Natural killer cell treated with Interleukin-12 subunit alpha and Interleukin-12 subunit beta and Interleukin-15 and Interleukin-18, amount 100 ng/mL, for 72 hours (primary cell): ENCODE results near the gene DLST. TPM values are rescaled to one million over a fixed set of nuclear protein-coding genes. Genes with fewer than 3 reads are reported as not detected.

Source experiments
- ATAC-seq, 2 donors: fragments of 150-1000 bp; cut with Tn5 transposase in 1 of 2; sonication (Bioruptor Pico), chemical (Tn5 transposase) in 1 of 2; 2 replicates each; pipeline ENCODE4 v1.10.0; 2021
- DNase-seq: peaks from one replicate; pipeline ENCODE4 v3.0.0; 2022; ENCODE audit warnings: low spot score
- H3K27ac Mint-ChIP-seq, 2 donors: 1 replicate in 1 of 2; 2 replicates in 1 of 2; pipeline ENCODE4 v1.8.0; 2022; ENCODE audit warnings: mixed read lengths in 2 of 2, mild to moderate bottlenecking in 1 of 2, moderate library complexity in 1 of 2
- H3K27me3 Mint-ChIP-seq, 2 donors: 1 replicate in 1 of 2; 2 replicates in 1 of 2; pipeline ENCODE4 v1.8.0; 2022; ENCODE audit warnings: mixed read lengths in 2 of 2
- H3K36me3 Mint-ChIP-seq: one replicate; pipeline ENCODE4 v1.8.0; 2022; ENCODE audit warnings: mixed read lengths
- H3K4me1 Mint-ChIP-seq, 2 donors: 1 replicate in 1 of 2; 2 replicates in 1 of 2; pipeline ENCODE4 v1.8.0; 2022; ENCODE audit warnings: low read depth in 2 of 2, mixed read lengths in 2 of 2, mild to moderate bottlenecking in 1 of 2
- H3K4me3 Mint-ChIP-seq: one replicate; pipeline ENCODE4 v1.8.0; 2022; ENCODE audit warnings: mixed read lengths
- H3K9me3 Mint-ChIP-seq: 2 replicates; pipeline ENCODE4 v1.8.0; 2022; ENCODE audit warnings: mixed read lengths
- total RNA-seq, 2 donors: library from RNA; stranded (reverse); gene quantifications; one replicate each; pipeline ENCODE4 v1.2.3, GENCODE V29; 2022

Gene DLST
- total RNA-seq, 2 donors from 2014 or later = 127 to 136 TPM

DNA sequence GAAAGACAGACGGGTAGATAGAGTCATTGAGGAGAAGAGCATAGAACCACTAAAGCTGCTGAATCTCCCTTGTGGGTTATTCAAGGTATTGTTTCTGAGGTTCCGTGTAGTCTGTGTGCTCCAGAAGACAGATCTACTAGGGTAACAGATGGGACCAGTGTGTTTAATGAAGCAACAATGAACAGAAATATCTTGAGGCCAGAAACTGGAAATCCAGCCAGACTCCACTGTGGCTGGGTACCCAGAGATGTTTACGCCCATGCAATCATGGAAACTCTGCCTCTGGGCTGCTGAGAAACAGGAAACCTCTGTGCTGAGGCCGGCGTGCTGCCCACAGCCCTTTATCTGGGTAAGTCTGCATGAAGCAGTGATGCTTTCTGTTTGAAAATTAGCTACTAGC, 14.0 kb upstream of the DLST start:
- Mint-ChIP-seq H3K27me3 (no peaks in the 10 kb centered on the region), H3K36me3 (no peaks in the 10 kb centered on the region), H3K4me1 (peaks cover 14 to 18% of the 10 kb centered on the region in 2 donors), H3K27ac (peak overlapping the region; percentile 36 to 72), H3K9me3 (no peaks in the 10 kb centered on the region), H3K4me3 (peak overlapping the region; percentile 11)
- peak; percentile 88 to 89 for ATAC-seq
- peak; percentile 69 for DNase-seq

DNA sequence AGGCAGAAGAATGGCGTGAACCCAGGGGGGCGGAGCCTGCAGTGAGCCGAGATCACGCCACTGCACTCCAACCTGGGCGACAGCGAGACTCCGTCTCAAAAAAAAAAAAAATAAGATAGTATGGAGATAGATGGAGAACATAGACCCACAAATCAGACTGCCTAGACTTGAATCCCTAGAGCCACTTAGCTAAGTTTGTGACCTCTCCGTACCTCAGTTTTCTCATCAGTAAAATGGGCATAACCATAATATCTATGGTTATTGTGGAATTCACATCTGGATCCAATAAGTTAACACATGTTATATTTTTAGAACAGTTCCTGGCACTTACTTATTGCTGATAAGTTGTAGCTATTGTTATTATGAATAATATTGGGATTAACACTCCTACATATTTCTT, 13.0 kb upstream of the DLST start:
- Mint-ChIP-seq H3K9me3 (no peaks in the 10 kb centered on the region), H3K4me3 (no peak overlapping the region), H3K27me3 (no peaks in the 10 kb centered on the region), H3K36me3 (no peaks in the 10 kb centered on the region), H3K27ac (peak overlapping the region; percentile 36 to 82), H3K4me1 (peaks cover 16 to 21% of the 10 kb centered on the region in 2 donors)
- ATAC-seq (no peak), DNase-seq (no peak)

DNA sequence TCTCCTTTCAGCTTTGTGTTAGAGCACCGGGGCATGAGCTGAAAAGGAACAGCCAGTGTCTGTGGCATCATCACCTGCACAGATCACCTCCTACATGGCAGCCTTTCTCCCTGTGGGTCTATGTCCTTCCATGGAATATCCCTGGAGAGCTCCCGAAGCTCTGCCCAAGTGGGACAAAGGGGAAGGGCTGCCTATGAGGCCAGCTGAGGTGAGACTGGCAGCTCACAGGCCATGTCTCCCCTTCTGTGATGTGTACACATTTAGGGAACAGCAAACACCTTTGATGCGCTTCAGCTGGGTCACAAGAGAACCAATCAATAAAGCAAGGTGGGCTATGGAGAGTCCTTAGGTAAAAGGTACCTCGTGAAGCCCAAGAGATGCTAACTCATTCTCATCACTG, 9.9 kb upstream of the DLST start:
- peaks cover 24 to 31% of the 10 kb centered on the region in 2 donors for H3K4me1 Mint-ChIP-seq
- H3K27ac Mint-ChIP-seq = no peak overlapping the region

GRCh38 chr14:74875204-74875603, 6.5 kb upstream of the DLST start:
- H3K27ac Mint-ChIP-seq = peak overlapping the region; percentile 80 to 96
- DNase-seq (no peak), ATAC-seq (no peak)
- H3K4me3 Mint-ChIP-seq = peak overlapping the region; percentile 73
- H3K36me3 Mint-ChIP-seq = no peaks in the 10 kb centered on the region
- H3K9me3 Mint-ChIP-seq = no peaks in the 10 kb centered on the region
- peaks cover 22 to 23% of the 10 kb centered on the region in 2 donors for H3K4me1 Mint-ChIP-seq
- H3K27me3 Mint-ChIP-seq = no peaks in the 10 kb centered on the region

More for the DNA sequence above, 9.9 kb upstream of the DLST start:
- H3K9me3 Mint-ChIP-seq = no peaks in the 10 kb centered on the region
- no peak overlapping the region for H3K4me3 Mint-ChIP-seq
- no peak for ATAC-seq
- DNase-seq = no peak
- H3K36me3 Mint-ChIP-seq = no peaks in the 10 kb centered on the region
- H3K27me3 Mint-ChIP-seq = no peaks in the 10 kb centered on the region

DNA sequence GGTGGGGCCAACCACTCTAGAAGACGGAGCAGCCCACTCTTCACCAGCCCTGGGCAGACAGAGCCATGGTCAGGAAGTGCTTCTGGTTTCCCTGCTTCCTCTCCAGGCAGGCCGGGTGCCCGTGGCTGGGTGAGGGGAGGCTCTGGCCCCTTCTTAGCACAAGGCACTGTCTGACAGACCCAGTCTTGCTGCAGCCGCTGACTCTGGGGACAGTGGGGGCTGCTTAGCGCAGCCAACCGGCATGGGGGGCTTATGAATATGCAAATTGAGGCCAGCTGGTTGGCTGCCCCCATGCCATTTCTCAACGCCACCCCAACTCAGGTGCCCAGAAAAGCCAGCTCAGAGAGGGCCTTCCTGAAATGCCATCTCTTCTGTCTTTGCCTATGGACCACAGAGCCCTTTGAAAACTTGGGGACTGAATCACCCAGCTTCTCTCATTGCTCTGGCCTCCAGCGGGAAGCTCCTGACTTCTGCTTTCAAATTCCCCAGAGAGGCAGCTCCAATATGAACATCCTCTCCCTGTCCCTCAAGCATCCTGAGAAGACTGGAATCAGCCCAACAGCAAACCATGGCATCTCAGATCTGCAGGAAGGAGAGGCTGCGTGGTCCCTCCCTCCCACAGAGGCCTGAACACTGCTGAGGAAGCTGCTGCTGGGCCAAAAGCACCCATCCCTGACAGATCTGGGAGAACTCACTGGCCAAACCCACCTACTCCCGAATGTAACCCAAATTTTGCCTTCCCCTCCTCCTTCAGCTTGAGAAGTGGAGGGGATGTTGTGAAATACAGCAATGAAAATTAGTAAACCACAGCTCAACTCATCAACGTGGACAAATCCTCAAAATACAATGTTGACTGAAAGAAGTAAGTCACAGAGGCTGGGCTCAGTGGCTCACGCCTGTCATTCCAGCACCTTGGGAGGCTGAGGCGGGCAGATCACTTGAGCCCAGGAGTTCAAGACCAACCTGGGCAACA, 5.5 kb upstream of the DLST start, which contains the start of gene PROX2:
TSS of gene PROX2 (minus strand) at position 205 of the 973 bp plus-strand sequence. CDS start 12,311 bp downstream, outside the sequence.
- Mint-ChIP-seq H3K27ac (peak within 1 kb of the TSS; percentile 80 to 96), H3K4me1 (peaks cover 29 to 30% of the 10 kb centered on the region in 2 donors), H3K27me3 (no peaks in the 10 kb centered on the region), H3K36me3 (no peaks in the 10 kb centered on the region), H3K9me3 (no peaks in the 10 kb centered on the region), H3K4me3 (peak within 1 kb of the TSS; percentile 73)
- peak; percentile 78 to 86 for ATAC-seq
- DNase-seq = peak; percentile 66

- Mint-ChIP-seq H3K9me3 (no peaks in the 10 kb centered on the region), H3K4me3 (no peak overlapping the region), H3K27me3 (no peaks in the 10 kb centered on the region), H3K36me3 (peaks cover 13% of the 10 kb centered on the region), H3K27ac (peak overlapping the region; percentile 86 to 97), H3K4me1 (peaks cover 47% of the 10 kb centered on the region in 2 donors)
- ATAC-seq (no peak), DNase-seq (no peak)
These were observed 2.1 kb upstream of the DLST start for GRCh38 chr14:74879427-74880182.

DNA sequence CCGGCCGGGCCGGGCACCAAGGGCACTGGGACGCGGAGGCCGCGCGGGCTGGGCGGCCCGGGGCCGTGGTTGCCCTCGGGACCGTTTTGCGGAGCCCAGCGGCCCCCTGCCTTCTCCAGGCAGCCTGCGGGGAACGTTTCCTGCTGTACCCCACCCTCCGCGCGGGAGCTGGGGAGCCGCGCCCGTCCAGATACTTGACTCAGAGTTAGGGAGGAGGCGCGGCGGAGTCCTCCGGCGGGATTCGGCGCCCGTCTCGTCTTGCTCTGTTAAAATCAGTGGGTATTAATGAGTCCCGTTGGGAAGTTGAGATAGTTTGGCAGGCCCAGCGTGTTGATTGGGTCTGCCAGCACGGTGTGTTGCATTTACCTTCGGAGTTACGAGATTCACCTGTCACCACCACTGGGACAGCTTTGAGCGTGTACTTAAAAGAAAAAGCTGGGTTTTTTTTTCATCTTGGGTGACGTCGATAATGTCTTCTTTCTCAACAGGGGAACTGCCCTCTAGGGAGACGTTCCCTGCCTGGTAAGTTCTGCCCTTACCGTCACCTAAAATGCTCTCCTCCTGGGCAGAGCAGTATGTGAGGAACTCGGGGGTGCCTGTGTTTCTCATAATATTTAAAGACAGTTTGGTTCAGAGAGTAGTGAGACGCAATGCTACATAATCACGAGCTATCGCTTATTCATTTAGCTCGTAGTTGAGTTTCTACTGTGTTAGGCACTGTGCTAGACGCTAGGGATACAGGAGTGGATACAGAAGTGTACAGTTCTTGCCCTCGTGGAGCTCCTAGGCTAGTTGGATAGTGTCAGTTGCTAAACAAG, 596 bp downstream of the DLST start:
- peaks cover 13% of the 10 kb centered on the region for H3K36me3 Mint-ChIP-seq
- H3K9me3 Mint-ChIP-seq = no peaks in the 10 kb centered on the region
- peak overlapping the region; percentile 92 for H3K4me3 Mint-ChIP-seq
- ATAC-seq = peak; percentile 76 to 77
- H3K27me3 Mint-ChIP-seq = no peaks in the 10 kb centered on the region
- H3K27ac Mint-ChIP-seq = peak overlapping the region; percentile 86 to 97
- peak; percentile 63 for DNase-seq
- peaks cover 48 to 50% of the 10 kb centered on the region in 2 donors for H3K4me1 Mint-ChIP-seq

DNA sequence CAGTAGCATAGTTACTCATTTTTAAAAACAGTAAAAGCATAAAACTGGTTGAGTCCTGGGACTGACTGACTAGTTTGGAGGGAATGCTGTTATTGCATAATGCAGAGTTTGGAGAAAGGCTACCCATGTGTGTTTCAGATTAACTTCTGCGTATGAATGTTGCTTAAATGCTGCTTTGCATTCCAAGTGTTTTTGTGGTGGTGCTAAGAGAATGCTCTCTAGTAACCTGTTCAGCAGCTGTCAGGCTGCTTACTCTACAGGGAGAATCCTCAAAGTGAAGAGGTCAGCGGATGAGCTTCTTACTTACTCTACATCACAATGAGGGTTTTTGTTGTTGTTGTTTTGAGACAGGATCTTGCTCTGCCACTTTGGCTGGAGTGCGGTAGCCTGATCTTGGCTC, 4.3 kb downstream of the DLST start:
- Mint-ChIP-seq H3K27me3 (no peaks in the 10 kb centered on the region), H3K27ac (peak overlapping the region in 1 of 2 donors; percentile 33), H3K4me3 (no peak overlapping the region), H3K9me3 (no peaks in the 10 kb centered on the region), H3K4me1 (peaks cover 53 to 58% of the 10 kb centered on the region in 2 donors), H3K36me3 (peaks cover 13% of the 10 kb centered on the region)
- ATAC-seq = no peak
- no peak for DNase-seq

GRCh38 chr14:74888164-74889158, 6.7 kb downstream of the DLST start:
- H3K36me3 Mint-ChIP-seq = peaks cover 1% of the 10 kb centered on the region
- peak overlapping the region; percentile 13 to 41 for H3K27ac Mint-ChIP-seq
- no peak for DNase-seq
- H3K4me1 Mint-ChIP-seq = peaks cover 40 to 44% of the 10 kb centered on the region in 2 donors
- no peaks in the 10 kb centered on the region for H3K27me3 Mint-ChIP-seq
- H3K9me3 Mint-ChIP-seq = no peaks in the 10 kb centered on the region
- no peak for ATAC-seq
- H3K4me3 Mint-ChIP-seq = peak overlapping the region; percentile 12

DNA sequence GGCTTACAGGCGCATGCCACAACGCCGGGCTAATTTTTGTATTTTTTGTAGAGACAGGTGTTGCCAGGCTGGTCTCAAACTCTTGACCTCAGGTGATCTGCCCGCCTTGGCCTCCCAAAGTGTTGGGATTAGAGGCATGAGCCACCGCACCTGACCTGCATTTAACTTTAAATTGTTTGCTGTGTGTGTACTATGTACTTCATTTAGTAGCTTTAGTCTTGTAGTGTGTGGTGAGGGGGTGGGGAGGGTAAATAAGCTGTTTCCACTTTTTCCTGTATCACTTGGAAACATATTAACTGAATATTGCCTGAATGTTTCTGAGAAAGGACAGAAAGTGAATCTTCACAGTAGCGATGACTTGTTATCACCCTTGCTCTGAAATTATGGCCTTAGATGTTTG, 8.5 kb downstream of the DLST start:
- H3K4me1 Mint-ChIP-seq = peaks cover 27 to 28% of the 10 kb centered on the region in 2 donors
- H3K27me3 Mint-ChIP-seq = no peaks in the 10 kb centered on the region
- no peak for ATAC-seq
- H3K9me3 Mint-ChIP-seq = no peaks in the 10 kb centered on the region
- no peak overlapping the region for H3K27ac Mint-ChIP-seq
- H3K4me3 Mint-ChIP-seq = no peak overlapping the region
- DNase-seq = no peak
- H3K36me3 Mint-ChIP-seq = peaks cover 11% of the 10 kb centered on the region

GRCh38 chr14:74891870-74892269, 10.2 kb downstream of the DLST start:
- peaks cover 21% of the 10 kb centered on the region for H3K36me3 Mint-ChIP-seq
- H3K9me3 Mint-ChIP-seq = no peaks in the 10 kb centered on the region
- H3K4me3 Mint-ChIP-seq = no peak overlapping the region
- H3K27ac Mint-ChIP-seq = no peak overlapping the region
- H3K4me1 Mint-ChIP-seq = peaks cover 14 to 15% of the 10 kb centered on the region in 2 donors
- no peak for ATAC-seq
- H3K27me3 Mint-ChIP-seq = no peaks in the 10 kb centered on the region
- DNase-seq = no peak

DNA sequence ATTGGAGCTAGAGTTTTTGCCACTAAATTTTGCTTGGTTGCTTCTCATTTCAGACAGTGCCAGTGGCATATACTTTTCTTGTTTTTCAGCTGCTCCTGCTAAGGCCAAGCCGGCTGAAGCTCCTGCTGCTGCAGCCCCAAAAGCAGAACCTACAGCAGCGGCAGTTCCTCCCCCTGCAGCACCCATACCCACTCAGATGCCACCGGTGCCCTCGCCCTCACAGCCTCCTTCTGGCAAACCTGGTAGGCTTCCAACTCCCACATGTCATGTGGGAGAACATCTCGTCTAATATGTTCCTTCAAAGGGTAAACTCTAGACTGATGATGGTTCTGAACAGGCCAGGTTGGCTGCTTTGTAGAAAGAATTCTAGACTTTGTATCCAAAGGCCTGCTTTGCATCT, 11.0 kb downstream of the DLST start:
- H3K27ac Mint-ChIP-seq = no peak overlapping the region
- DNase-seq (no peak), ATAC-seq (no peak)
- no peak overlapping the region for H3K4me3 Mint-ChIP-seq
- no peaks in the 10 kb centered on the region for H3K9me3 Mint-ChIP-seq
- H3K4me1 Mint-ChIP-seq = peaks cover 12 to 17% of the 10 kb centered on the region in 2 donors
- H3K27me3 Mint-ChIP-seq = no peaks in the 10 kb centered on the region
- peaks cover 27% of the 10 kb centered on the region for H3K36me3 Mint-ChIP-seq
